Measurements from ENCODE around the gene SCG3. TPM values are rescaled to one million over a fixed set of nuclear protein-coding genes. Genes with fewer than 3 reads are reported as not detected.

SCG3 gene
- total and polyA plus RNA-seq, 2 of the 4 experiments (the other 2 are of a cell fraction), result 0.02 TPM; not detected in 1

GRCh38 chr15:51677452-51677851, 3.9 kb upstream of the SCG3 start:
- no CpG with 5 or more reads among the region's 2 CpGs for WGBS, 2 experiments (ENCODE audit: extremely low coverage in 2 of 2, insufficient read length in 1 of 2)
- no TSS peak for BruUV-seq (replicated peaks)

More at GRCh38 chr15:51677452-51677851, 3.9 kb upstream of the SCG3 start:
- TF ChIP-seq NFE2L2 (IDR thresholded peaks at IDR 0.05; ENCODE audit: low read depth, low read length), result no peak
- no peak for TF ChIP-seq POLR2A (IDR thresholded peaks at IDR 0.05; ENCODE audit: low read depth, low read length)
- TF ChIP-seq MAZ (IDR thresholded peaks at IDR 0.05; ENCODE audit: borderline replicate concordance, low read depth, low read length), result no peak
- TF ChIP-seq CEBPB (IDR thresholded peaks at IDR 0.05; ENCODE audit: low read depth, low read length), result no peak
- TF ChIP-seq CHD1 (IDR thresholded peaks at IDR 0.05; ENCODE audit: low read depth, low read length), result no peak
- Histone ChIP-seq H3K4me3 (ENCODE audit: insufficient read depth, low read depth, low read length) (no peak overlapping the region), H2BK20ac (ENCODE audit: low read depth, low read length) (no peak overlapping the region), H2AFZ (replicated peaks; ENCODE audit: low read length, poor library complexity) (no peak overlapping the region), H2BK15ac (ENCODE audit: low read depth, low read length) (no peak overlapping the region), H3K27ac (ENCODE audit: insufficient read depth, low read length) (no peak overlapping the region), H3K18ac (ENCODE audit: low read depth, low read length) (no peak overlapping the region), H3K9ac (ENCODE audit: low read depth, low read length) (no peak overlapping the region), H3K9me3 (ENCODE audit: control insufficient read depth, insufficient read depth, low read length) (no peaks in the 10 kb centered on the region), H2AK5ac (ENCODE audit: low read depth, low read length) (no peak overlapping the region), H3K36me3 (ENCODE audit: control insufficient read depth, insufficient read depth, low read length) (no peaks in the 10 kb centered on the region), H3K4me2 (ENCODE audit: low read depth, low read length) (no peak overlapping the region), H3K23ac (ENCODE audit: low read depth, low read length) (no peak overlapping the region), H3K79me1 (ENCODE audit: low read depth in 1 of 2, low read length in 2 of 2) (no peaks in the 10 kb centered on the region), H4K20me1 (ENCODE audit: insufficient read depth, low read length) (no peaks in the 10 kb centered on the region), H3K27me3 (ENCODE audit: control insufficient read depth, insufficient read depth, low read length) (peaks cover 16% of the 10 kb centered on the region), H3K56ac (ENCODE audit: extremely low read depth, insufficient read depth, low read length) (no peak overlapping the region), H3K14ac (replicated peaks; ENCODE audit: low read depth, low read length) (no peak overlapping the region), H4K5ac (ENCODE audit: low read depth, low read length) (no peak overlapping the region), H2AK9ac (replicated peaks; ENCODE audit: low read depth, low read length, poor library complexity) (no peak overlapping the region), H3K9me1 (ENCODE audit: insufficient read depth, low read length) (no peaks in the 10 kb centered on the region), H2BK5ac (ENCODE audit: low read depth, low read length, poor library complexity, severe bottlenecking) (no peak overlapping the region), H4K8ac (ENCODE audit: low read depth in 2 of 2, low read length in 2 of 2) (no peak overlapping the region), H3K4me1 (ENCODE audit: control insufficient read depth, insufficient read depth, low read length) (no peaks in the 10 kb centered on the region), H2BK120ac (ENCODE audit: low read depth, low read length) (no peak overlapping the region), H4K91ac (ENCODE audit: insufficient read depth, low read depth, low read length) (no peak overlapping the region), H3K4ac (ENCODE audit: low read depth, low read length) (no peak overlapping the region)
- DNase-seq, result no peak
- intact Hi-C loops (cut with micrococcal nuclease) (no loop called here), dilution Hi-C loops (cut with HindIII; ENCODE audit: low sequenced_read_pairs, unreplicated experiment) (no loop called here), in situ Hi-C loops (cut with MboI; ENCODE audit: low sequenced_read_pairs) (no loop called here)
- ChIA-PET POLR2A (ENCODE audit: unreplicated experiment) (no interaction called here), CTCF (no interaction called here)
- no peak for ATAC-seq (ENCODE audit: low read depth)
